ENCODE measurements around the gene RBM20. TPM values are rescaled to one million over a fixed set of nuclear protein-coding genes. Genes with fewer than 3 reads are reported as not detected.

RBM20 gene
- total and polyA plus RNA-seq, 2 of the 13 experiments (the other 11 are each of a cell fraction or from before 2014, with no cell fraction given), result 0.02 to 0.22 TPM

DNA sequence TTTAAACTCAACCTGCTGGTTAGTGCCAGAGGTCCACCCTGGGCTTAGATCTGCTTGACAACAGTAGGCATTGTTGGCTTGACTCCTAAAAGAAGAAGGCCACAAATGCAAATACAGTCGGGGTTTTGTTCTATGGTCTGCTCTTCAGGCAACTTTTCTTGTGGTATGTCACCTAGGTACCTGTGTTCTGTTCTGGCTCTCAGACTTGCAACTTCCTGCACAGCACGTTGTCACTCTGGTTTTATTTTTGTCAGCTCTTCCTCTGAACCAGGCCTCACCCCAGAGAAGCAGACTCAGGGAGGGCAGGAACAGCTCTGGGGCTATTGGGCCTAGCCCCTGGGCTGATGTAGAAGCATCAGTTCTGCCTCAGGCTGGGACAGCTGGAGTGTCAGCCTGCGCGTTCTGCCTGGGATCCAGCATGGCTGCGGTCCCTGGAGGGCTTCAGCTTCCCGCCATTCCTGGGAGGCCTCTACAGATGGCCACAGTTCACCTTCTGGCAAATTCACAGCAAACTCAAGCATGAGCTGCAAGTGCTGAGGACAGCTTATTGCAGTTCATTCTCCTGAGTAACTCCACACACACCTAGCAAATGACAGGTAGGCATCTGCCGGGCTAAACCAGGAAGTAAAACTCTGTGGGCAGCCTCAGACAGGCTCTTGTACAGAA lies 216.6 kb downstream of the RBM20 start:
- Histone ChIP-seq H3K27me3 (ENCODE audit: control insufficient read depth in 1 of 2, insufficient read depth in 2 of 2, low read length in 2 of 2) (no peaks in the 10 kb centered on the region), H3K9me3 (ENCODE audit: low read length) (no peaks in the 10 kb centered on the region), H4K20me1 (ENCODE audit: insufficient read depth, low read length) (no peaks in the 10 kb centered on the region), H3K4me2 (ENCODE audit: low read depth, low read length) (peak overlapping the region; percentile 71), H3K4me3 (replicated peaks in 1 of 3; ENCODE audit: insufficient read depth in 1 of 3, low read depth in 2 of 3, low read length in 3 of 3) (peak overlapping the region in 2 of 3 experiments; percentile 9 to 51; a peak in 3 of 6 replicates), H3K79me2 (ENCODE audit: insufficient read depth, low read length) (no peaks in the 10 kb centered on the region), H3K36me3 (replicated peaks in 1 of 2; ENCODE audit: control insufficient read depth in 1 of 2, insufficient read depth in 2 of 2, low read length in 2 of 2) (no peaks in the 10 kb centered on the region), H2AFZ (ENCODE audit: low read length) (peak overlapping the region; percentile 87), H3K9ac (ENCODE audit: insufficient read depth, low read depth, low read length) (peak overlapping the region; percentile 52; the same call in 1 of the 2 replicates), H3K27ac (ENCODE audit: extremely low read length, insufficient read depth, low read length) (peak overlapping the region; percentile 5), H3K4me1 (ENCODE audit: insufficient read depth, low read length) (peaks cover 71% of the 10 kb centered on the region)
- DNase-seq (ENCODE audit: low spot score) (peak; percentile 34), ATAC-seq (peak; percentile 35), FAIRE-seq (no peak)
- BruUV-seq (replicated peaks), result no TSS peak
- POLR2A ChIA-PET, result interaction anchor here (0.9 to 4.8 kb wide), 3 partner anchors 11 to 16 kb away, joined by 3 to 53 read pairs (median 8); partner anchors contain the start of gene PDCD4
- CTCF ChIA-PET (ENCODE audit: low intra/inter-chr PET ratio, low total read pairs), result no interaction called here
- intact Hi-C loops (cut with micrococcal nuclease; ENCODE audit: unreplicated experiment), result no loop called here
- 24% methylated on average over 6 of the region's 7 CpGs for WGBS (ENCODE audit: low lambda C conversion rate)
- in situ Hi-C loops (cut with HindIII; ENCODE audit: extremely low pct_ligation_motif_present, low pct_unique_long_range_greater_than_20kb), result no loop called here
- TF ChIP-seq ELF1 (CRISPR knock-in tag; IDR thresholded peaks at IDR 0.05), result peak; percentile 32; the same call in 1 of the 2 replicates
- TF ChIP-seq, protein P1, sequence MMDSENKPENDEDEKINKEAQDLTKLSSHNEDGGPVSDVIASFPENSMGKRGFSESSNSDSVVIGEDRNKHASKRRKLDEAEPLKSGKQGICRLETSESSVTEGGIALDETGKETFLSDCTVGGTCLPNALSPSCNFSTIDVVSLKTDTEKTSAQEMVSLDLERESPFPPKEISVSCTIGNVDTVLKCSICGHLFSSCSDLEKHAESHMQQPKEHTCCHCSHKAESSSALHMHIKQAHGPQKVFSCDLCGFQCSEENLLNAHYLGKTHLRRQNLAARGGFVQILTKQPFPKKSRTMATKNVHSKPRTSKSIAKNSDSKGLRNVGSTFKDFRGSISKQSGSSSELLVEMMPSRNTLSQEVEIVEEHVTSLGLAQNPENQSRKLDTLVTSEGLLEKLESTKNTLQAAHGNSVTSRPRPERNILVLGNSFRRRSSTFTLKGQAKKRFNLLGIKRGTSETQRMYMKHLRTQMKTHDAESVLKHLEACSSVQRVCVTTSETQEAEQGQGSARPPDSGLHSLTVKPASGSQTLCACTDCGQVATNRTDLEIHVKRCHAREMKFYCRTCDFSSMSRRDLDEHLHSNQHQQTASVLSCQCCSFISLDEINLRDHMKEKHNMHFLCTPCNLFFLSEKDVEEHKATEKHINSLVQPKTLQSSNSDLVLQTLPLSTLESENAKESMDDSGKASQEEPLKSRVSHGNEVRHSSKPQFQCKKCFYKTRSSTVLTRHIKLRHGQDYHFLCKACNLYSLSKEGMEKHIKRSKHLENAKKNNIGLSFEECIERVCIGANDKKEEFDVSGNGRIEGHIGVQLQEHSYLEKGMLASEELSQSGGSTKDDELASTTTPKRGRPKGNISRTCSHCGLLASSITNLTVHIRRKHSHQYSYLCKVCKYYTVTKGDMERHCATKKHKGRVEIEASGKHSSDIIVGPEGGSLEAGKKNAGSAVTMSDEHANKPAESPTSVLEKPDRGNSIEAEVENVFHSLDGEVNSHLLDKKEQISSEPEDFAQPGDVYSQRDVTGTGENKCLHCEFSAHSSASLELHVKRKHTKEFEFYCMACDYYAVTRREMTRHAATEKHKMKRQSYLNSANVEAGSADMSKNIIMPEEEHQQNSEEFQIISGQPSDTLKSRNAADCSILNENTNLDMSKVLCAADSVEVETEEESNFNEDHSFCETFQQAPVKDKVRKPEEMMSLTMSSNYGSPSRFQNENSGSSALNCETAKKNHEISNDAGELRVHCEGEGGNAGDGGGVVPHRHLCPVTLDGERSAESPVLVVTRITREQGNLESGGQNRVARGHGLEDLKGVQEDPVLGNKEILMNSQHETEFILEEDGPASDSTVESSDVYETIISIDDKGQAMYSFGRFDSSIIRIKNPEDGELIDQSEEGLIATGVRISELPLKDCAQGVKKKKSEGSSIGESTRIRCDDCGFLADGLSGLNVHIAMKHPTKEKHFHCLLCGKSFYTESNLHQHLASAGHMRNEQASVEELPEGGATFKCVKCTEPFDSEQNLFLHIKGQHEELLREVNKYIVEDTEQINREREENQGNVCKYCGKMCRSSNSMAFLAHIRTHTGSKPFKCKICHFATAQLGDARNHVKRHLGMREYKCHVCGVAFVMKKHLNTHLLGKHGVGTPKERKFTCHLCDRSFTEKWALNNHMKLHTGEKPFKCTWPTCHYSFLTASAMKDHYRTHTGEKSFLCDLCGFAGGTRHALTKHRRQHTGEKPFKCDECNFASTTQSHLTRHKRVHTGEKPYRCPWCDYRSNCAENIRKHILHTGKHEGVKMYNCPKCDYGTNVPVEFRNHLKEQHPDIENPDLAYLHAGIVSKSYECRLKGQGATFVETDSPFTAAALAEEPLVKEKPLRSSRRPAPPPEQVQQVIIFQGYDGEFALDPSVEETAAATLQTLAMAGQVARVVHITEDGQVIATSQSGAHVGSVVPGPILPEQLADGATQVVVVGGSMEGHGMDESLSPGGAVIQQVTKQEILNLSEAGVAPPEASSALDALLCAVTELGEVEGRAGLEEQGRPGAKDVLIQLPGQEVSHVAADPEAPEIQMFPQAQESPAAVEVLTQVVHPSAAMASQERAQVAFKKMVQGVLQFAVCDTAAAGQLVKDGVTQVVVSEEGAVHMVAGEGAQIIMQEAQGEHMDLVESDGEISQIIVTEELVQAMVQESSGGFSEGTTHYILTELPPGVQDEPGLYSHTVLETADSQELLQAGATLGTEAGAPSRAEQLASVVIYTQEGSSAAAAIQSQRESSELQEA (CRISPR knock-in tag; IDR thresholded peaks at IDR 0.05; ENCODE audit: not compliant biosample characterization), result peak; percentile 32
- no peak for TF ChIP-seq CENPX (CRISPR knock-in tag; IDR thresholded peaks at IDR 0.05)
- TF ChIP-seq, protein P2, sequence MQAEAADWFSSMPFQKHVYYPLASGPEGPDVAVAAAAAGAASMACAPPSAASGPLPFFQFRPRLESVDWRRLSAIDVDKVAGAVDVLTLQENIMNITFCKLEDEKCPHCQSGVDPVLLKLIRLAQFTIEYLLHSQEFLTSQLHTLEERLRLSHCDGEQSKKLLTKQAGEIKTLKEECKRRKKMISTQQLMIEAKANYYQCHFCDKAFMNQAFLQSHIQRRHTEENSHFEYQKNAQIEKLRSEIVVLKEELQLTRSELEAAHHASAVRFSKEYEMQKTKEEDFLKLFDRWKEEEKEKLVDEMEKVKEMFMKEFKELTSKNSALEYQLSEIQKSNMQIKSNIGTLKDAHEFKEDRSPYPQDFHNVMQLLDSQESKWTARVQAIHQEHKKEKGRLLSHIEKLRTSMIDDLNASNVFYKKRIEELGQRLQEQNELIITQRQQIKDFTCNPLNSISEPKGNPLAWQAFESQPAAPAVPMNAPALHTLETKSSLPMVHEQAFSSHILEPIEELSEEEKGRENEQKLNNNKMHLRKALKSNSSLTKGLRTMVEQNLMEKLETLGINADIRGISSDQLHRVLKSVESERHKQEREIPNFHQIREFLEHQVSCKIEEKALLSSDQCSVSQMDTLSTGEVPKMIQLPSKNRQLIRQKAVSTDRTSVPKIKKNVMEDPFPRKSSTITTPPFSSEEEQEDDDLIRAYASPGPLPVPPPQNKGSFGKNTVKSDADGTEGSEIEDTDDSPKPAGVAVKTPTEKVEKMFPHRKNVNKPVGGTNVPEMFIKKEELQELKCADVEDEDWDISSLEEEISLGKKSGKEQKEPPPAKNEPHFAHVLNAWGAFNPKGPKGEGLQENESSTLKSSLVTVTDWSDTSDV (CRISPR knock-in tag; IDR thresholded peaks at IDR 0.05), result no peak
- TF ChIP-seq, protein P3, sequence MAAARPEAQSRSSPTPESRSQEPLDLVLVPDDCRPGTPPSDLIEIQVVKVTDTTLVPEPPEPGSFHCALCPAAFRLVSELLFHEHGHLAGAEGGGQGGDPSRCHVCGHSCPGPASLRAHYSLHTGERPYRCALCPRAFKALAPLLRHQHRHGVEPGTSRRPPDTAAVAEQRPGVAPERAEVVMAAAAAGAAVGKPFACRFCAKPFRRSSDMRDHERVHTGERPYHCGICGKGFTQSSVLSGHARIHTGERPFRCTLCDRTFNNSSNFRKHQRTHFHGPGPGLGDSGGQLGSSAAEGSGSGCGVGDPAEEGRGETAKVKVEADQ (CRISPR knock-in tag; IDR thresholded peaks at IDR 0.05; ENCODE audit: borderline replicate concordance), result no peak
